MCF 10A (cell line): Measurements from ENCODE around the gene SLCO2A1. TPM values are rescaled to one million over a fixed set of nuclear protein-coding genes. Genes with fewer than 3 reads are reported as not detected.
"Not testable (repeated sequence)": the region's sequence is repeated elsewhere in the genome, so short reads cannot be mapped to it uniquely, and the experiment has no call there.

Experiments
- BruUV-seq: library from RNA; stranded (reverse); fragments of 400-500 nt; replicated peaks from 2 replicates; lab custom pipeline; 2021; lab: Mats Ljungman, UMichigan
- CTCF ChIA-PET: fragments of 300-600 bp; sonication (Branson Sonifier 250); formaldehyde crosslinking; extraction: SDS; loops from one replicate; lab custom pipeline; 2021; ENCODE audit warnings: antibody characterized with exemption, inconsistent platforms; lab: Yijun Ruan, JAX
- POLR2A ChIA-PET: fragments of 300-600, 350-650 bp; sonication (Branson Sonifier 250); formaldehyde crosslinking; extraction: SDS; loops from one replicate; lab custom pipeline; 2020; ENCODE audit warnings: antibody characterized with exemption, inconsistent platforms; lab: Yijun Ruan, JAX
- DNase-seq: peaks from one replicate; pipeline ENCODE4 v3.0.0-alpha.2; 2018; ENCODE audit not compliant: unreplicated experiment
- H3K27ac Mint-ChIP-seq: one replicate; pipeline ENCODE4 v1.8.0; 2022; ENCODE audit warnings: mild to moderate bottlenecking, low read depth, mixed read lengths; ENCODE audit not compliant: unreplicated experiment
- H3K27me3 Mint-ChIP-seq: one replicate; pipeline ENCODE4 v1.8.0; 2022; ENCODE audit warnings: mixed read lengths; ENCODE audit not compliant: insufficient read depth, unreplicated experiment
- H3K36me3 Mint-ChIP-seq: one replicate; pipeline ENCODE4 v1.8.0; 2022; ENCODE audit warnings: mild to moderate bottlenecking, moderate library complexity, mixed read lengths; ENCODE audit not compliant: insufficient read depth, unreplicated experiment
- H3K4me1 Mint-ChIP-seq: one replicate; pipeline ENCODE4 v1.8.0; 2022; ENCODE audit warnings: mixed read lengths; ENCODE audit not compliant: insufficient read depth, unreplicated experiment
- H3K4me3 Mint-ChIP-seq: one replicate; pipeline ENCODE4 v1.8.0; 2022; ENCODE audit warnings: mild to moderate bottlenecking, moderate library complexity, mixed read lengths; ENCODE audit not compliant: unreplicated experiment
- H3K9me3 Mint-ChIP-seq: one replicate; pipeline ENCODE4 v1.8.0; 2022; ENCODE audit warnings: mixed read lengths; ENCODE audit not compliant: unreplicated experiment
- CTCF ChIP-seq: fragments of 200-600 bp; IDR thresholded peaks from one replicate; pipeline ENCODE4 v1.8.0; 2022; ENCODE audit warnings: antibody characterized with exemption, mild to moderate bottlenecking; ENCODE audit not compliant: unreplicated experiment
- intact Hi-C: fragments of 100-400 bp; cut with micrococcal nuclease; formaldehyde crosslinking; loops from 2 replicates; pipeline ENCODE4 v1.14.1; 2022
- total RNA-seq: library from RNA; stranded (reverse); gene quantifications from 2 replicates; pipeline ENCODE4 v1.2.3, GENCODE V29; 2022

SLCO2A1 gene
- total RNA-seq, 1 experiment from 2014 or later: 1.0 TPM

DNA sequence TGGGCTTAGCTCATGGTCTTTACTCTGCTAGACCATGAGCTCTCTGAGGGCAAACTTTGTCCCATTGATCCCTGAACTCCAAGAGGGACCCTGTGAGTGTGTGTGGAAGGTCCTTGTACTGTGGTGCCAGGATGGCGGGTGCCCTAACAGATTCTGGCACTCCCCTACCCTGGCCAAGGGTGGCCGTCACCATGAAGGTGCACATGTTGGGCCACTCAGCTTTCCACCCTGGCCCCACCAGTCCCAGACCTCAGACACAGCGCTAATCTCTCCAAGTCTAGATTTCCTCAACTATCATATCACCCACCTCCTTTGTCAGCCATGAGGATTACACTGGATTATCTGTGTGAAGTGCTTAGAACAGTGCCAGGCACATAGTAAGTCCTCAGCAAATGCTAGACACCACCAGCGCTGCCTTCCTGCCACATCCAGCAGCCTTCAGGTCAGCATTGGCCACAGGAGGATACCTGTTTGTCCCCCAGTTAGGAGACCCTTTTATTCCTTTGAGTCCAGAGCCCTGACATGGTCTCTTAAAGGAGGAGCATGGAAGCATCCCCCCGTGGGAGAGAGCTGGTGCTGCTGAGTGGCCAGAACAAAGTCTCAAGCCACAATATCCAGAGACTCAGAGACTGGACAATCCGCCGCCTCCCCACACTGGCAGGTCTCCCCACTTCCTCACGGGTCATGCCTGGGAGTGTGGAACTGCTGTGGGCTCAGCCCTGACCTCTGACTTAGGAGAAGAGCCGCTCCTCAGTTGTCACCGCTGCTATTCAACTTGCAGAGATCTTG, 44.5 kb upstream of the SLCO2A1 start:
- no TSS peak for BruUV-seq
- intact Hi-C loops: no loop called here
- Mint-ChIP-seq H3K4me3 (no peak overlapping the region), H3K27me3 (no peaks in the 10 kb centered on the region), H3K36me3 (no peaks in the 10 kb centered on the region), H3K9me3 (no peaks in the 10 kb centered on the region), H3K4me1 (no peaks in the 10 kb centered on the region), H3K27ac (no peak overlapping the region)
- no peak for TF ChIP-seq CTCF
- ChIA-PET CTCF (interaction anchor here (0.8 kb wide), 1 partner anchor 143 kb away, joined by 5 read pairs; no protein-coding TSS in a partner anchor), POLR2A (interaction anchor here (0.6 to 0.7 kb wide), 2 partner anchors 82 to 1582 kb away, joined by 3 read pairs; no protein-coding TSS in a partner anchor)
- DNase-seq: no peak

GRCh38 chr3:134073583-134073945, 43.8 kb upstream of the SLCO2A1 start:
- DNase-seq: no peak
- no peak overlapping the region for H3K27ac Mint-ChIP-seq
- ChIA-PET CTCF (no interaction called here), POLR2A (interaction anchor here (0.6 to 0.7 kb wide), 2 partner anchors 82 to 1581 kb away, joined by 3 read pairs; no protein-coding TSS in a partner anchor)
- no peak for TF ChIP-seq CTCF
- no peaks in the 10 kb centered on the region for H3K36me3 Mint-ChIP-seq
- no peak overlapping the region for H3K4me3 Mint-ChIP-seq
- no TSS peak for BruUV-seq
- no peaks in the 10 kb centered on the region for H3K27me3 Mint-ChIP-seq
- H3K4me1 Mint-ChIP-seq: no peaks in the 10 kb centered on the region
- intact Hi-C loops: no loop called here
- no peaks in the 10 kb centered on the region for H3K9me3 Mint-ChIP-seq

DNA sequence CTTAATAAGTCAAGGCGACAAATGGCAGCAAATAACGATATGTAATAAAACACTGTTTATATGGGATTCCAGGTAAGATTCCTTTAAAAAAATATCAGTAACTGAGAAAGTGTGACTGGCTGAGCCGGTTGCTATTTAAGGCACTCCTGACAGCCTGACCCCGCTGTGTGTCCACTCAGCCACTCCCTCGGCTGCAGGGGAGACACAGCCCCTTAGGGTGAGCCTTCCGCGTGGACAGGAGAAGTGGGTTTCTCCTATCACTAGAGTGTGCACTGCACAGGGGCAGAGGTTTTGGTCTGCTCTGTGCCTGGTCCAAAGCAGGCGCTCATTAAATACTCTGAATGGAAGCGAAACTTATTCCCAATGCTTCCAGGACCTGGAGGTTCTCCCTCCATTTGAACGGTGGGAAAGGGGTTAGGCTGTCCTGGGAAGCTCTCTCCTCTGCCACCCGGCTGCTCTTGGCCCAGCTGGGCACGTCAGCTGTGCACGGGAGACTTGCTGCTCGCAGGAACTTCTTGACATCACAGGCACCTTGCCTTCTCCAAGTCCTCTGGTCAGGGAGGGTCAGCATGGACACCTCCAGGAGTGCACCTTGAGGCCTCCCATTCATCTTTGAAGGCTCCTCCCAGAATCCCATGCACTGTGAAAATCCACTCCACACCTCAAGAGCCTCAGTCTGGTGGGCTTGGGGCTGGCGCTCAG, 43.3 kb upstream of the SLCO2A1 start:
- no peak for TF ChIP-seq CTCF
- ChIA-PET CTCF (no interaction called here), POLR2A (interaction anchor here (0.7 kb wide), 1 partner anchor 1580 kb away, joined by 3 read pairs; no protein-coding TSS in a partner anchor)
- DNase-seq: no peak
- no peak overlapping the region for H3K27ac Mint-ChIP-seq
- H3K9me3 Mint-ChIP-seq: no peaks in the 10 kb centered on the region
- intact Hi-C loops: no loop called here
- H3K4me1 Mint-ChIP-seq: no peaks in the 10 kb centered on the region
- no peaks in the 10 kb centered on the region for H3K27me3 Mint-ChIP-seq
- H3K36me3 Mint-ChIP-seq: no peaks in the 10 kb centered on the region
- H3K4me3 Mint-ChIP-seq: no peak overlapping the region
- BruUV-seq: no TSS peak

DNA sequence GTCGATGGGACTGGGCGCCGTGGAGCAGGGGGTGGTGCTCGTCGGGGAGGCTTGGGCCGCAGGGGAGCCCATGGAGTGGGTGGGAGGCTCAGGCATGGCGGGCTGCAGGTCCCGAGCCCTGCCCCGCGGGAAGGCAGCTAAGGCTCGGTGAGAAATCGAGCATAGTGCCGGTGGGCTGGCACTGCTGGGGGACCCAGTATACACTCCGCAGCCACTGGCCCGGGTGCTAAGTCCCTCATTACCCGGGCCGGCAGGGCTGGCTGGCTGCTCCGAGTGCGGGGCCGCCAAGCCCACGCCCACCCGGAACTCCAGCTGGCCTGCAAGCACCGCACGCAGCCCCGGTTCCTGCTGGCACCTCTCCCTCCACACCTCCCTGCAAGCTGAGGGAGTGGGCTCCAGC, 40.6 kb upstream of the SLCO2A1 start:
- BruUV-seq, POLR2A ChIA-PET: not testable (repeated sequence)

More for the DNA sequence above, 40.6 kb upstream of the SLCO2A1 start:
- CTCF ChIA-PET, H3K9me3 Mint-ChIP-seq, DNase-seq, H3K4me1 Mint-ChIP-seq, H3K27ac Mint-ChIP-seq, H3K4me3 Mint-ChIP-seq, H3K27me3 Mint-ChIP-seq, H3K36me3 Mint-ChIP-seq, intact Hi-C loops: not testable (repeated sequence)
